Measurements from ENCODE around the gene MAP3K3. TPM values are rescaled to one million over a fixed set of nuclear protein-coding genes. Genes with fewer than 3 reads are reported as not detected.

MAP3K3 gene
- total RNA-seq, 2 donors from 2014 or later = 38.2 to 94.7 TPM

GRCh38 chr17:63659850-63660249 lies 37.6 kb downstream of the MAP3K3 start:
- H3K9me3 ChIP-seq = no peaks in the 10 kb centered on the region
- peaks cover 0 to 2% of the 10 kb centered on the region in 2 donors for H3K4me1 ChIP-seq
- H3K4me3 ChIP-seq = no peak overlapping the region
- TF ChIP-seq CTCF (IDR thresholded peaks at IDR 0.05) = no peak
- DNase-seq (ENCODE audit: low spot score) = no peak
- H3K27me3 ChIP-seq = no peaks in the 10 kb centered on the region
- no peak overlapping the region for H3K27ac ChIP-seq
- H3K36me3 ChIP-seq = peaks cover 65% of the 10 kb centered on the region

GRCh38 chr17:63665527-63666214 lies 43.5 kb downstream of the MAP3K3 start:
- no peak for DNase-seq (ENCODE audit: low spot score)
- Histone ChIP-seq H3K27me3 (no peaks in the 10 kb centered on the region), H3K9me3 (no peaks in the 10 kb centered on the region), H3K36me3 (peaks cover 61% of the 10 kb centered on the region), H3K27ac (no peak overlapping the region), H3K4me3 (no peak overlapping the region), H3K4me1 (peaks cover 0 to 9% of the 10 kb centered on the region in 2 donors)
- no peak for TF ChIP-seq CTCF (IDR thresholded peaks at IDR 0.05)

GRCh38 chr17:63672856-63673255 lies 50.6 kb downstream of the MAP3K3 start:
- H3K27me3 ChIP-seq = no peaks in the 10 kb centered on the region
- no peak for TF ChIP-seq CTCF (IDR thresholded peaks at IDR 0.05)
- H3K4me3 ChIP-seq = no peak overlapping the region
- H3K27ac ChIP-seq = no peak overlapping the region
- peaks cover 0 to 42% of the 10 kb centered on the region in 2 donors for H3K4me1 ChIP-seq
- H3K36me3 ChIP-seq = peaks cover 43% of the 10 kb centered on the region
- H3K9me3 ChIP-seq = no peaks in the 10 kb centered on the region
- DNase-seq (ENCODE audit: low spot score) = no peak

- H3K9me3 ChIP-seq = no peaks in the 10 kb centered on the region
- no peak for DNase-seq (ENCODE audit: low spot score)
- peaks cover 0 to 49% of the 10 kb centered on the region in 2 donors for H3K4me1 ChIP-seq
- no peak for TF ChIP-seq CTCF (IDR thresholded peaks at IDR 0.05)
- peak overlapping the region; percentile 59 to 72 for H3K27ac ChIP-seq
- H3K4me3 ChIP-seq = peak overlapping the region in 1 of 2 donors; percentile 6
- no peaks in the 10 kb centered on the region for H3K27me3 ChIP-seq
- peaks cover 21% of the 10 kb centered on the region for H3K36me3 ChIP-seq
Observed at GRCh38 chr17:63675231-63675606, 53.0 kb downstream of the MAP3K3 start.

- Histone ChIP-seq H3K27me3 (no peaks in the 10 kb centered on the region), H3K36me3 (peaks cover 21% of the 10 kb centered on the region), H3K4me1 (peaks cover 0 to 49% of the 10 kb centered on the region in 2 donors), H3K9me3 (no peaks in the 10 kb centered on the region), H3K4me3 (peak overlapping the region in 1 of 2 donors; percentile 6), H3K27ac (peak overlapping the region; percentile 59 to 72)
- peak; percentile 90 for DNase-seq (ENCODE audit: low spot score)
- TF ChIP-seq CTCF (IDR thresholded peaks at IDR 0.05) = no peak
Observed at GRCh38 chr17:63675607-63676546, 53.7 kb downstream of the MAP3K3 start.

Data from right atrium auricular region (tissue), 2 donors.